Loucy (cell line): ENCODE results near the gene LAMP2.
"Not testable (repeated sequence)": the region's sequence is repeated elsewhere in the genome, so short reads cannot be mapped to it uniquely, and the experiment has no call there.

Source experiments
- H2AFZ ChIP-seq: fragments of 200-600 bp; sonication (generic); 2 replicates; pipeline ENCODE4 v1.6.0; 2016; ENCODE audit warnings: antibody characterized with exemption, mild to moderate bottlenecking, low read length, moderate library complexity
- H3F3A ChIP-seq: fragments of 200-600 bp; 2 replicates; pipeline ENCODE4 v1.6.0; 2016; ENCODE audit warnings: antibody characterized with exemption, low read depth, mild to moderate bottlenecking
- H3K27me3 ChIP-seq: fragments of 200-600 bp; sonication (generic); 2 replicates; pipeline ENCODE4 v1.6.1; 2014; ENCODE audit warnings: low read length, mild to moderate bottlenecking; ENCODE audit not compliant: insufficient read depth, poor library complexity, severe bottlenecking
- H3K36me3 ChIP-seq: fragments of 200-600 bp; sonication (generic); 2 replicates; pipeline ENCODE4 v1.6.1; 2016; ENCODE audit warnings: low read length; ENCODE audit not compliant: insufficient read depth
- H3K4me1 ChIP-seq: fragments of 200-600 bp; sonication (generic); 2 replicates; pipeline ENCODE4 v1.5.1; 2014; ENCODE audit warnings: low read length, mild to moderate bottlenecking; ENCODE audit not compliant: insufficient read depth, poor library complexity, severe bottlenecking
- H3K4me2 ChIP-seq: fragments of 200-600 bp; sonication (generic); 2 replicates; pipeline ENCODE4 v1.6.0; 2014; ENCODE audit warnings: antibody characterized with exemption, low read length, low read depth, mild to moderate bottlenecking; ENCODE audit not compliant: poor library complexity, severe bottlenecking
- H3K4me3 ChIP-seq: fragments of 200-600 bp; sonication (generic); 2 replicates; pipeline ENCODE4 v1.5.1; 2014; ENCODE audit warnings: low read length, mild to moderate bottlenecking, mixed read lengths; ENCODE audit not compliant: poor library complexity, severe bottlenecking
- H3K79me2 ChIP-seq: fragments of 200-600 bp; sonication (generic); 2 replicates; pipeline ENCODE4 v1.6.1; 2014; ENCODE audit warnings: low read length; ENCODE audit not compliant: insufficient read depth
- H3K9ac ChIP-seq: fragments of 200-600 bp; sonication (generic); 2 replicates; pipeline ENCODE4 v1.6.0; 2014; ENCODE audit warnings: mild to moderate bottlenecking, low read depth, low read length, moderate library complexity; ENCODE audit not compliant: poor library complexity, severe bottlenecking
- H3K9me2 ChIP-seq: fragments of 200-600 bp; sonication (generic); replicated peaks from 2 replicates; pipeline ENCODE4 v1.6.1; 2016; ENCODE audit warnings: low read depth, low read length, mixed read lengths
- H3K9me3 ChIP-seq: fragments of 200-600 bp; sonication (generic); 2 replicates; pipeline ENCODE4 v1.6.1; 2014; ENCODE audit warnings: mild to moderate bottlenecking, antibody characterized with exemption, low read length, low read depth; ENCODE audit not compliant: insufficient read depth
- H4K20me1 ChIP-seq: fragments of 200-600 bp; sonication (generic); 2 replicates; pipeline ENCODE4 v1.6.0; 2014; ENCODE audit warnings: antibody characterized with exemption, low read length, mild to moderate bottlenecking; ENCODE audit not compliant: insufficient read depth, poor library complexity, severe bottlenecking
- EZH2phosphoT487 ChIP-seq: fragments of 200-600 bp; IDR thresholded peaks from 2 replicates; pipeline ENCODE4 v1.6.1; 2018; ENCODE audit warnings: antibody characterized with exemption, mild to moderate bottlenecking, moderate library complexity, borderline replicate concordance
- TF ChIP-seq, protein P1 (sequence below): fragments of 200-600 bp; sonication (generic); conservative IDR thresholded peaks from 2 replicates; pipeline ENCODE4 v1.5.1; 2014; ENCODE audit warnings: mild to moderate bottlenecking, antibody characterized with exemption, low read length

Gene LAMP2

DNA sequence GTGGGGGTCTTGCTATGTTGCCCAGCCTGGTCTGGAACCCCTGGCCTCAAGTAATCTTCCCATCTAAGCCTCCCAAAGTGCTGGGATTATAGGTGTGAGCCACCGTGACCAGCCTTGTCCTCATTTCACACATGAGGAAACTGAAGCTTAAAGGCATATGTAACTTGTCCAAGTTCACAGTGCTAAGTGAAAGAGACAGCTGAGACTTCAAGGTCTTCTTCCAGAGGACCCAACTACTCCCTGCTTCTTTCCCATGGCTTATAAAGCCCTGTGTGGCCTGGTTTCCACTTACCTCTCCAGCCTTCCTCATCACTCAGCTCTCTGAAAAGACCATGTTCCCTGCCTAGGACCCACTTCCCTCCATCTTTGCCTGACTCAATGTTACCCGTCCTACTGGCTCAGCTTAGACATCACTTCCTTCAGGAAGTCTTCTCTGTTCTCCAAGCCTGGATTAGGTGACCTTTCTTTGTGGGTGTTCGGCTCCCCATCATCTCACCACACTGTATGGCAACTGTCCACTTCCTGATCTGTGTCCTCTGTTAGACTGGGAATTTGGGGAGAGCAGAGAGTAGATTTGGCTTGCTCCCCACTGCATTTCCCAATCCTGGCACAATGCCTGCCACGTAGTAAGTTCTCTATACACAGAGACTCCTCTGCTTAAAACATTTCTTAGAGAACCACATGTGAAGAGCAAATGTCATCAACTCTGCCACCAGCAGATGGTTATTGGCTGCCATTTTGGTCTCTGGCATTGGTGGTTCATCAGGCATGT is 30.4 kb upstream of the LAMP2 start:
- Histone ChIP-seq H3K4me3 (no peak overlapping the region), H3K4me1 (peaks cover 5% of the 10 kb centered on the region), H3F3A (no peaks in the 10 kb centered on the region), H3K9me3 (no peaks in the 10 kb centered on the region), H3K9me2 (no peaks in the 10 kb centered on the region), H3K27me3 (no peaks in the 10 kb centered on the region), H3K79me2 (no peaks in the 10 kb centered on the region), H3K4me2 (no peak overlapping the region), H4K20me1 (no peaks in the 10 kb centered on the region), H2AFZ (no peak overlapping the region; the same call in 1 of the 2 replicates), H3K9ac (no peak overlapping the region), H3K36me3 (no peaks in the 10 kb centered on the region)
- no peak for TF ChIP-seq EZH2phosphoT487
- TF ChIP-seq, protein P1, sequence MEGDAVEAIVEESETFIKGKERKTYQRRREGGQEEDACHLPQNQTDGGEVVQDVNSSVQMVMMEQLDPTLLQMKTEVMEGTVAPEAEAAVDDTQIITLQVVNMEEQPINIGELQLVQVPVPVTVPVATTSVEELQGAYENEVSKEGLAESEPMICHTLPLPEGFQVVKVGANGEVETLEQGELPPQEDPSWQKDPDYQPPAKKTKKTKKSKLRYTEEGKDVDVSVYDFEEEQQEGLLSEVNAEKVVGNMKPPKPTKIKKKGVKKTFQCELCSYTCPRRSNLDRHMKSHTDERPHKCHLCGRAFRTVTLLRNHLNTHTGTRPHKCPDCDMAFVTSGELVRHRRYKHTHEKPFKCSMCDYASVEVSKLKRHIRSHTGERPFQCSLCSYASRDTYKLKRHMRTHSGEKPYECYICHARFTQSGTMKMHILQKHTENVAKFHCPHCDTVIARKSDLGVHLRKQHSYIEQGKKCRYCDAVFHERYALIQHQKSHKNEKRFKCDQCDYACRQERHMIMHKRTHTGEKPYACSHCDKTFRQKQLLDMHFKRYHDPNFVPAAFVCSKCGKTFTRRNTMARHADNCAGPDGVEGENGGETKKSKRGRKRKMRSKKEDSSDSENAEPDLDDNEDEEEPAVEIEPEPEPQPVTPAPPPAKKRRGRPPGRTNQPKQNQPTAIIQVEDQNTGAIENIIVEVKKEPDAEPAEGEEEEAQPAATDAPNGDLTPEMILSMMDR, result no peak

DNA sequence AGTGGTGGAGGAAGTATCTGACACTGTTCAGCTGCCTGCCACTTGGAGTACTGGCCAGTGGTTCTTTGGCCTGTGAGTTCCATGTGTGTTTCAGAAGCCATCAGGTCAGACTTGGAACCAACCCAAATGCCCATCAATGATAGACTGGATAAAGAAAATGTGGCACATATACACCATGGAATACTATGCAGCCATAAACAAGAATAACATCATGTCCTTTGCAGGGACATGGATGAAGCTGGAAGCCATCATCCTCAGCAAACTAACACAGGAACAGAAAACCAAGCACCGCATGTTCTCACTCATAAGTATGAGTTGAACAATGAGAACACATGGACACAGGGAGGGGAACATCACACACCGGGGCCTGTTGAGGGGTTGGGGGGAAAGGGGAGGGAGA is 21.0 kb upstream of the LAMP2 start:
- not testable (repeated sequence) for H3K79me2 ChIP-seq, H3K36me3 ChIP-seq, H3K9me3 ChIP-seq, H3K9ac ChIP-seq, H3K27me3 ChIP-seq, H3K4me2 ChIP-seq, H4K20me1 ChIP-seq, H2AFZ ChIP-seq, H3K4me3 ChIP-seq, H3F3A ChIP-seq, H3K9me2 ChIP-seq
- peaks cover 10% of the 10 kb centered on the region for H3K4me1 ChIP-seq

DNA sequence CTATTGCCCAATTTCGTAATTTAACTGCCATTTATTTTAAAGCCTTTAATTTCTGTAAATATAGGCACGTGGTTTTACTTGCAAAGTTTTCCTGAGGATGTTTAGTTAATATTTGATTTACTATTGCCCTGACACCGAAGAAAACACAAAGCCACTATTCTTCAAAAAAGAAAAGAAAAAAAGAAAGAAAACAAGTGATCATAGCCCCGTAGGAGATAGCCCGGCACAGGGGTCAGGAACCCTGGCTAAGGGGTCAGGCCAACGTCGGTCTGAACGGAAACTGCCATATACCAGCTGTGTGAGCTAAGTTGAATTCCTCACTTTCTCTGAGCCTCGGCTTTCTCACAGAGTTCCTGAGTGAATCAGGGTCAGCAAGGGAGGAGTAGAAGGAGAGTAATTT is 17.7 kb upstream of the LAMP2 start:
- Histone ChIP-seq H3K27me3 (no peaks in the 10 kb centered on the region), H3K4me1 (peaks cover 9% of the 10 kb centered on the region), H3K9me2 (no peaks in the 10 kb centered on the region), H3K4me3 (peak overlapping the region; percentile 77), H3F3A (no peaks in the 10 kb centered on the region), H3K9ac (peak overlapping the region; percentile 78), H3K79me2 (no peaks in the 10 kb centered on the region), H3K9me3 (no peaks in the 10 kb centered on the region), H4K20me1 (no peaks in the 10 kb centered on the region), H3K4me2 (peak overlapping the region; percentile 68), H2AFZ (no peak overlapping the region), H3K36me3 (no peaks in the 10 kb centered on the region)
- no peak for TF ChIP-seq EZH2phosphoT487
- TF ChIP-seq, protein P1, result no peak
